Osteoblast (primary cell): Measurements from ENCODE around the gene FAM13C. TPM values are rescaled to one million over a fixed set of nuclear protein-coding genes. Genes with fewer than 3 reads are reported as not detected.

Source experiments
- DNase-seq: peaks from one replicate; pipeline ENCODE4 v3.0.0; 2011; ENCODE audit warnings: low spot score, mixed read lengths; ENCODE audit not compliant: insufficient read length; ENCODE audit errors: missing footprints
- H2AFZ ChIP-seq: 2 replicates; pipeline ENCODE4 v1.6.0; 2011; ENCODE audit warnings: mild to moderate bottlenecking, low read length
- H3K27ac ChIP-seq: 2 replicates; pipeline ENCODE4 v1.5.1; 2011; ENCODE audit warnings: mild to moderate bottlenecking, low read depth, low read length, moderate library complexity
- H3K27me3 ChIP-seq: 2 replicates; pipeline ENCODE4 v1.6.0; 2012; ENCODE audit warnings: mild to moderate bottlenecking, control low read depth, inconsistent platforms, low read length, moderate library complexity; ENCODE audit not compliant: insufficient read depth
- H3K36me3 ChIP-seq: 2 replicates; pipeline ENCODE4 v1.5.1; 2011; ENCODE audit warnings: mild to moderate bottlenecking, low read length, control low read depth, moderate library complexity; ENCODE audit not compliant: insufficient read depth
- H3K4me1 ChIP-seq: 2 replicates; pipeline ENCODE4 v1.5.1; 2011; ENCODE audit warnings: mild to moderate bottlenecking, low read length, control low read depth, moderate library complexity; ENCODE audit not compliant: insufficient read depth
- H3K4me2 ChIP-seq: 2 replicates; pipeline ENCODE4 v1.6.0; 2011; ENCODE audit warnings: mild to moderate bottlenecking, low read length; ENCODE audit not compliant: insufficient read depth
- H3K4me3 ChIP-seq: fragments of 200-600 bp; sonication (generic); 3 replicates; pipeline ENCODE4 v1.5.1; 2012; ENCODE audit warnings: mild to moderate bottlenecking, low read length, inconsistent platforms; ENCODE audit not compliant: insufficient read depth
- H3K79me2 ChIP-seq: 2 replicates; pipeline ENCODE4 v1.6.0; 2012; ENCODE audit warnings: mild to moderate bottlenecking, low read length, control low read depth, inconsistent platforms; ENCODE audit not compliant: insufficient read depth
- H3K9me3 ChIP-seq: 2 replicates; pipeline ENCODE4 v1.5.1; 2011; ENCODE audit warnings: low read depth, low read length, control low read depth
- H4K20me1 ChIP-seq: 2 replicates; pipeline ENCODE4 v1.6.0; 2012; ENCODE audit warnings: mild to moderate bottlenecking, low read length, control low read depth; ENCODE audit not compliant: insufficient read depth
- CTCF ChIP-seq: IDR thresholded peaks from 2 replicates; pipeline ENCODE4 v1.5.1; 2011; ENCODE audit warnings: mild to moderate bottlenecking, low read depth, low read length, moderate library complexity; ENCODE audit errors: extremely low read depth
- total RNA-seq: library from RNA; depleted of rRNA; stranded (reverse); fragments of >200 nt; gene quantifications from 2 replicates; pipeline ENCODE4 v1.2.3, GENCODE V29; 2012

The FAM13C gene
- total RNA-seq, 1 donor = 6.5 TPM

GRCh38 chr10:59360605-59361405 lies 1.5 kb downstream of the FAM13C start:
- Histone ChIP-seq H3K27ac (no peak overlapping the region), H3K4me3 (no peak overlapping the region), H4K20me1 (no peaks in the 10 kb centered on the region), H3K36me3 (no peaks in the 10 kb centered on the region), H3K4me1 (peaks cover 7% of the 10 kb centered on the region), H3K4me2 (no peak overlapping the region), H3K9me3 (no peaks in the 10 kb centered on the region), H3K79me2 (no peaks in the 10 kb centered on the region), H3K27me3 (no peaks in the 10 kb centered on the region), H2AFZ (no peak overlapping the region)
- DNase-seq = no peak
- no peak for TF ChIP-seq CTCF

- no peak overlapping the region for H3K4me2 ChIP-seq
- H3K27me3 ChIP-seq = no peaks in the 10 kb centered on the region
- no peak for TF ChIP-seq CTCF
- H3K27ac ChIP-seq = no peak overlapping the region
- no peak overlapping the region for H2AFZ ChIP-seq
- H3K79me2 ChIP-seq = no peaks in the 10 kb centered on the region
- H3K36me3 ChIP-seq = no peaks in the 10 kb centered on the region
- no peaks in the 10 kb centered on the region for H3K9me3 ChIP-seq
- H3K4me1 ChIP-seq = peaks cover 7% of the 10 kb centered on the region
- DNase-seq = no peak
- H4K20me1 ChIP-seq = no peaks in the 10 kb centered on the region
- H3K4me3 ChIP-seq = no peak overlapping the region
Observed at GRCh38 chr10:59358576-59358975, 3.8 kb downstream of the FAM13C start.

- Histone ChIP-seq H3K36me3 (no peaks in the 10 kb centered on the region), H3K4me1 (no peaks in the 10 kb centered on the region), H3K4me2 (no peak overlapping the region), H3K79me2 (no peaks in the 10 kb centered on the region), H3K4me3 (no peak overlapping the region), H4K20me1 (no peaks in the 10 kb centered on the region), H3K27ac (no peak overlapping the region), H3K9me3 (no peaks in the 10 kb centered on the region), H2AFZ (no peak overlapping the region), H3K27me3 (no peaks in the 10 kb centered on the region)
- no peak for DNase-seq
- no peak for TF ChIP-seq CTCF
Observed at GRCh38 chr10:59354434-59354833, 7.9 kb downstream of the FAM13C start.

- H3K4me3 ChIP-seq = no peak overlapping the region
- no peak overlapping the region for H2AFZ ChIP-seq
- H4K20me1 ChIP-seq = no peaks in the 10 kb centered on the region
- no peak for DNase-seq
- H3K9me3 ChIP-seq = no peaks in the 10 kb centered on the region
- no peaks in the 10 kb centered on the region for H3K27me3 ChIP-seq
- H3K4me2 ChIP-seq = no peak overlapping the region
- H3K27ac ChIP-seq = no peak overlapping the region
- no peak for TF ChIP-seq CTCF
- no peaks in the 10 kb centered on the region for H3K4me1 ChIP-seq
- no peaks in the 10 kb centered on the region for H3K36me3 ChIP-seq
- no peaks in the 10 kb centered on the region for H3K79me2 ChIP-seq
Observed at GRCh38 chr10:59350558-59350957, 11.8 kb downstream of the FAM13C start.
